Right atrium auricular region (tissue), 2 donors: ENCODE results near the gene HS6ST3. TPM values are rescaled to one million over a fixed set of nuclear protein-coding genes. Genes with fewer than 3 reads are reported as not detected.
A peak's percentile ranks its signal among the peaks of the same experiment; 100 is the strongest.
"Not testable (repeated sequence)": the region's sequence is repeated elsewhere in the genome, so short reads cannot be mapped to it uniquely, and the experiment has no call there.

Experiments used
- DNase-seq: peaks from one replicate; pipeline ENCODE4 v3.0.0-alpha.2; 2019; ENCODE audit warnings: low spot score
- H3K27ac ChIP-seq, 2 donors: fragments of 200-600 bp; sonication (generic); 1 replicate in 1 of 2; 2 replicates in 1 of 2; pipeline ENCODE4 v1.5.1; 2016 to 2019
- H3K27me3 ChIP-seq, 2 donors: fragments of 200-600 bp; sonication (generic); one replicate each; pipeline versions ENCODE4 v1.5.1 to v1.6.0; 2017 to 2019
- H3K36me3 ChIP-seq: fragments of 200-600 bp; sonication (generic); one replicate; pipeline ENCODE4 v1.5.1; 2016
- H3K4me1 ChIP-seq, 2 donors: fragments of 200-600 bp; sonication (generic); one replicate each; pipeline versions ENCODE4 v1.5.1 to v1.6.0; 2017 to 2019
- H3K4me3 ChIP-seq, 2 donors: fragments of 200-600 bp; sonication (generic); 1 replicate in 1 of 2; 2 replicates in 1 of 2; pipeline ENCODE4 v1.5.1; 2017 to 2019; ENCODE audit warnings: mild to moderate bottlenecking in 1 of 2, moderate library complexity in 1 of 2
- H3K9me3 ChIP-seq, 2 donors: fragments of 200-600 bp; sonication (generic); one replicate each; pipeline ENCODE4 v1.5.1; 2019
- CTCF ChIP-seq, 2 donors: fragments of 200-600 bp; sonication (generic); IDR thresholded peaks; one replicate each; pipeline ENCODE4 v1.5.1; 2019; ENCODE audit warnings: antibody characterized with exemption in 2 of 2
- total RNA-seq, 2 donors: library from RNA; depleted of rRNA; stranded (reverse); fragments of >200 nt; gene quantifications; one replicate each; pipeline ENCODE4 v1.1.0, GENCODE V29; 2016

The HS6ST3 gene
- total RNA-seq, 2 donors from 2014 or later, result 0.59 to 3.1 TPM

DNA sequence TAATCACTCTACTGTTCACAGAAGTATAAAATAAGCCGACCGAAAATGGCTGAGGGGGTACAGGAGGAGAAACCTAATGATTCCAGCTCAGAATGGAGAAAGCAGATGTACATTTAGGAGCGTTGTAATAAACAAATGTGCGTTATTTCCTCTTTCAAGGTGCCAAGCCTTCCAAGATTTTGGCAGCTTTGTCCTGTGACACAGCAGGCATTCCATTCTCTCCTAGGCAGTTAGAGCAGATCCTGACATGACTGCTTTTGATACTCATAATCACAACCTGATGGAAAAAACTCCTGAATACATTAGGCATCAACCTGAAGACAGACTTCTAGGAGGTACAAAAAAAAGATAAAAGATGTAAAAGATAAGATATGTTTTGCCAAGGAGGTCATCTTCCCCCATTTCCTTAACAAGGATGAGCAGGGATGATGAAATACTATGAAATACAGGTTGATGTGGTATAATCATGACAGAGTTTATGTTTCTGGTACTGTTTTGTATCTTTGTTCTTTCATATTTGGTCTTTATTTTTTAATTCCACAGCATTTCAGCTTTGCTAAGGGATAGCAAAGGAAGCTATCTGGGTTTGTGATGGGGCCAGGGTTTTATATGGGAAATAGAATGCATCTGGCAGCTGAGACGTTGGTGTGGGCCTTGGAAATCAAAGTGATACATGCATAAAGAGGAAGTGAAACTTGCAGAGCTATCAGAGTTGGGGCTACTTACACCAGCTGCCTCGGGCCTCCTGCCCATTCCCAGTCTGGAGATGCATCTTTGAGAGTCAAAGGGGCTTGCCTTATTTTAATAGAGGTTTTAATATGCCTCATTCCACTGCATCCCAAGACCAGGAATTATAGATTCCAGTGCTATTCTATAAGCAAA is 681.8 kb downstream of the HS6ST3 start:
- DNase-seq, result no peak
- TF ChIP-seq CTCF (IDR thresholded peaks at IDR 0.05), result no peak

GRCh38 chr13:96772426-96772825 is 682.5 kb downstream of the HS6ST3 start:
- Histone ChIP-seq H3K36me3 (no peaks in the 10 kb centered on the region), H3K9me3 (peaks cover 0 to under 1% of the 10 kb centered on the region in 2 donors), H3K27ac (no peak overlapping the region), H3K4me3 (no peak overlapping the region), H3K4me1 (no peaks in the 10 kb centered on the region), H3K27me3 (no peaks in the 10 kb centered on the region)
- TF ChIP-seq CTCF (IDR thresholded peaks at IDR 0.05), result no peak
- DNase-seq, result no peak

More for the DNA sequence above, 681.8 kb downstream of the HS6ST3 start:
- Histone ChIP-seq H3K4me3 (no peak overlapping the region), H3K27ac (no peak overlapping the region), H3K4me1 (no peaks in the 10 kb centered on the region), H3K27me3 (no peaks in the 10 kb centered on the region), H3K36me3 (no peaks in the 10 kb centered on the region), H3K9me3 (no peaks in the 10 kb centered on the region)

- peaks cover 0 to 16% of the 10 kb centered on the region in 2 donors for H3K9me3 ChIP-seq
- not testable (repeated sequence) for H3K4me1 ChIP-seq, H3K36me3 ChIP-seq, H3K4me3 ChIP-seq, H3K27me3 ChIP-seq, H3K27ac ChIP-seq, DNase-seq
These were observed 688.4 kb downstream of the HS6ST3 start for GRCh38 chr13:96778302-96778701.

DNA sequence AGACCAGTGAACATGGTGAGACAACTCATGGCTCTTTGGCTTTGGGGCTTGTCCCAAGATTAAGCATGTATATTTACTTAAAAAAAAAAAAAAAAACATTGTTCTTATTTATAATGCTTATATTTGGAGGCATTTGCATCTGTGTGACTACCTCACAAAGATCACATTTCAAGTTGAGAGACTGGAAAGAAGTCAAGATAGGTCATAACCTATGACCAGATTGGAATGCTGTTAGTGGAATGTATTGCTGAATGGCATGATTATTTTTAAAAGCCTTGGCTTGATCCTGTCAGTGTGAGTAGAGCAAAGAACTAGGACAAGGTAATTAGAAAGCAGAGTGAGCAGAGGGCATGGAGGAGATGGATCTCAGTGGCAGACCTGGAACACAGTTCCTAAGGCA is 689.8 kb downstream of the HS6ST3 start:
- Histone ChIP-seq H3K27ac (no peak overlapping the region), H3K36me3 (no peaks in the 10 kb centered on the region), H3K9me3 (peaks cover 0 to 16% of the 10 kb centered on the region in 2 donors), H3K4me1 (no peaks in the 10 kb centered on the region), H3K4me3 (no peak overlapping the region), H3K27me3 (no peaks in the 10 kb centered on the region)
- DNase-seq, result no peak
- no peak for TF ChIP-seq CTCF (IDR thresholded peaks at IDR 0.05)

- H3K27ac ChIP-seq, result no peak overlapping the region
- no peaks in the 10 kb centered on the region for H3K4me1 ChIP-seq
- no peaks in the 10 kb centered on the region for H3K27me3 ChIP-seq
- H3K9me3 ChIP-seq, result peaks cover 0 to 16% of the 10 kb centered on the region in 2 donors
- no peaks in the 10 kb centered on the region for H3K36me3 ChIP-seq
- H3K4me3 ChIP-seq, result no peak overlapping the region
- TF ChIP-seq CTCF (IDR thresholded peaks at IDR 0.05), result no peak
- no peak for DNase-seq
These were observed 690.2 kb downstream of the HS6ST3 start for GRCh38 chr13:96780105-96780504.

DNA sequence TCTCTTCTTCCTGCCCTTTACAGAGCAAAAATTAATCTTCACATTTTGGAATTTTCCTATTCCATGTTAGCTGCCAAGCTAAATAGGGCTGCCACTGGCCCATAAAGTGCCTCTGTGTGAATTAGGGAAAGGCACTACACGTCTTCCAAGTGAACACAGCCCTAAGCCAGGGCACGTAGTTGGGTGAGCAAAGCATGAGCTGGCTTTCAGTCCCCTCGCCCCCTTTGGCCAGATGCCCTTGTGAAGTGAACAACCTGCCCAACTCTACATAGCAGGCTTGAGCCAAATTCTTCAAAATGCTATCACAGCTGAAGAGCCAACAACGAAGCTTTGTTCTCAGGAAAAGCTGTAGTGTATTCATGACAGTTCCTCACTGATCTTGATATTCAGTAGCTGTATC is 691.2 kb downstream of the HS6ST3 start:
- Histone ChIP-seq H3K9me3 (peaks cover 0 to 16% of the 10 kb centered on the region in 2 donors), H3K27me3 (no peaks in the 10 kb centered on the region), H3K36me3 (no peaks in the 10 kb centered on the region), H3K4me3 (no peak overlapping the region), H3K4me1 (no peaks in the 10 kb centered on the region), H3K27ac (peak overlapping the region in 1 of 2 donors; percentile 53)
- TF ChIP-seq CTCF (IDR thresholded peaks at IDR 0.05), result no peak
- DNase-seq, result peak; percentile 76
